Stimulated activated CD8-positive, alpha-beta memory T cell treated with anti-CD3 and anti-CD28 coated beads, Interleukin-7, amount 100 ng/mL, for 24 hours (primary cell): ENCODE results near the gene ICOS.

Source experiments
- DNase-seq: peaks from one replicate; pipeline ENCODE4 v3.0.0-alpha.2; 2020; ENCODE audit warnings: low read depth

ICOS gene

GRCh38 chr2:204010628-204011560 lies 74.3 kb downstream of the ICOS start:
- DNase-seq: no peak
